ENCODE results near the gene ERBIN. TPM values are rescaled to one million over a fixed set of nuclear protein-coding genes. Genes with fewer than 3 reads are reported as not detected.

The ERBIN gene
- total RNA-seq, 1 donor from 2014 or later, result 88.5 TPM

DNA sequence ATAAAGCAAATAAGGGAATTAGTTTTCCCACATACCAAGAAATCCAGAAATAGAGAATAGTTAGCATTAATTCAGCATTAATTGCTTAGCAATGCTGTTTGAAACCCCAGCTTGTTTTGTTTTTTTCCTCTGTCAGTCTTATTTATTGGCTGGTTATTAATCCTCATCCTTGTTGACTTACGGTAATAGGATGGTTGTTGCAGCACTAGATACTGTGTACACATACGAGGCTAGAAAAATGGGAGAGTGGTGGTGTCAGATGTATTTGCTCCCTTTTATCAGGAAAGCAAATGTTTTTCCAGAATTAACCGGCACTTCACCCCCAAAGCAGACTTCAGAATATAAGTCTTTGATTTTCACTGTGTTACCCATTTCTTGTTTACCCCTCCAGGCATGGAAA is 60.4 kb downstream of the ERBIN start:
- Mint-ChIP-seq H3K36me3 (ENCODE audit: low read depth) (peaks cover 37% of the 10 kb centered on the region), H3K27ac (no peak overlapping the region), H3K4me3 (no peak overlapping the region), H3K9me3 (no peaks in the 10 kb centered on the region), H3K27me3 (no peaks in the 10 kb centered on the region), H3K4me1 (peaks cover 38% of the 10 kb centered on the region)
- DNase-seq (no peak), ATAC-seq (ENCODE audit: low read depth) (no peak)
- CTCF ChIA-PET, result no interaction called here
- TF ChIP-seq, protein P1, sequence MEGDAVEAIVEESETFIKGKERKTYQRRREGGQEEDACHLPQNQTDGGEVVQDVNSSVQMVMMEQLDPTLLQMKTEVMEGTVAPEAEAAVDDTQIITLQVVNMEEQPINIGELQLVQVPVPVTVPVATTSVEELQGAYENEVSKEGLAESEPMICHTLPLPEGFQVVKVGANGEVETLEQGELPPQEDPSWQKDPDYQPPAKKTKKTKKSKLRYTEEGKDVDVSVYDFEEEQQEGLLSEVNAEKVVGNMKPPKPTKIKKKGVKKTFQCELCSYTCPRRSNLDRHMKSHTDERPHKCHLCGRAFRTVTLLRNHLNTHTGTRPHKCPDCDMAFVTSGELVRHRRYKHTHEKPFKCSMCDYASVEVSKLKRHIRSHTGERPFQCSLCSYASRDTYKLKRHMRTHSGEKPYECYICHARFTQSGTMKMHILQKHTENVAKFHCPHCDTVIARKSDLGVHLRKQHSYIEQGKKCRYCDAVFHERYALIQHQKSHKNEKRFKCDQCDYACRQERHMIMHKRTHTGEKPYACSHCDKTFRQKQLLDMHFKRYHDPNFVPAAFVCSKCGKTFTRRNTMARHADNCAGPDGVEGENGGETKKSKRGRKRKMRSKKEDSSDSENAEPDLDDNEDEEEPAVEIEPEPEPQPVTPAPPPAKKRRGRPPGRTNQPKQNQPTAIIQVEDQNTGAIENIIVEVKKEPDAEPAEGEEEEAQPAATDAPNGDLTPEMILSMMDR (IDR thresholded peaks at IDR 0.05), result no peak
- intact Hi-C loops (cut with micrococcal nuclease), result no loop called here
- POLR2A ChIA-PET, result no interaction called here

DNA sequence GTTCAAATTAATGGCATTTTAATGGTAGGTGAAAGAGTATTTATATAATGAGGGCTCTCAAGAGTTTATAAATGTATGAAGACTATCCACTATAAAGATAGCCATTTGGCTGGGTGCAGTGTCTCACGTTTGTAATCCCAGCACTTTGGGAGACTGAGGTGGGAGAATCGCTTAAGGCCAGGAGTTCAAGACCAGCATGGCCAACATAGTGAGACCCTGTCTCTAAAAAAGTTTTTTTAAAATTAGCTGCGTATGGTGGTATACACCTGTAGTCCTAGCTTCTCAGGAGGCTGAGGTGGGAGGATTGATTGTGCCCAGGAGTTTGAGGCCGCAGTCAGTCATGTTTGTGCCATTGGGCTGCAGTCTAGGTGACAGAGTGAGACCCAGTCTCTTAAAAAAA is 61.6 kb downstream of the ERBIN start:
- ChIA-PET CTCF (no interaction called here), POLR2A (no interaction called here)
- peaks cover 30% of the 10 kb centered on the region for H3K4me1 Mint-ChIP-seq
- TF ChIP-seq, protein P1 (IDR thresholded peaks at IDR 0.05), result no peak
- DNase-seq, result no peak
- ATAC-seq (ENCODE audit: low read depth), result no peak
- H3K9me3 Mint-ChIP-seq, result no peaks in the 10 kb centered on the region
- no peaks in the 10 kb centered on the region for H3K27me3 Mint-ChIP-seq
- H3K36me3 Mint-ChIP-seq (ENCODE audit: low read depth), result peaks cover 41% of the 10 kb centered on the region
- intact Hi-C loops (cut with micrococcal nuclease), result loop anchor here (2.0 kb wide), 1 partner anchor 15 kb away; no protein-coding TSS in a partner anchor
- H3K4me3 Mint-ChIP-seq, result no peak overlapping the region
- H3K27ac Mint-ChIP-seq, result no peak overlapping the region

DNA sequence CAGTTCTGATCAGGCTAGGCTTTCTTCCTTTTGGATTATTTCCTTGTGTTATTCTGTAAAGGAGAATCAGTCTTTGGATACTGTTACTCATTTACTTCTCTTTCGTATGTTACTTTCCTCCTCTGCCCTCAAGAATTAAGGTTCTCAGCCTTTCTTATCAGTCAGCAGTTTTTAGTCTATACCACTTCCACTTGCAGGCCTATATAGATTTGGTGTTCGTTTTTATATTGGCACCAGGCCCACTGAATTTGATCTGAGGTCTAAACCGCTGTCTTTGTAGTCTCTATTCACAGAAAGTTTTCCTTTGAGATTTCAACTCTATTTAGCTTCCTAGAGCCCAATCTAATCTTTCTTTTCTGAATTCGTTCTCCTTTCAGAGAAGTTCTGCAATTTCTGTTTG is 62.8 kb downstream of the ERBIN start:
- no peaks in the 10 kb centered on the region for H3K9me3 Mint-ChIP-seq
- H3K4me1 Mint-ChIP-seq, result peaks cover 26% of the 10 kb centered on the region
- DNase-seq, result no peak
- H3K27me3 Mint-ChIP-seq, result no peaks in the 10 kb centered on the region
- no peak for ATAC-seq (ENCODE audit: low read depth)
- no peak overlapping the region for H3K4me3 Mint-ChIP-seq
- TF ChIP-seq, protein P1 (IDR thresholded peaks at IDR 0.05), result no peak
- no peak overlapping the region for H3K27ac Mint-ChIP-seq
- H3K36me3 Mint-ChIP-seq (ENCODE audit: low read depth), result peaks cover 38% of the 10 kb centered on the region
- ChIA-PET CTCF (no interaction called here), POLR2A (interaction anchor here (0.6 kb wide), 1 partner anchor 179 kb away, joined by 3 read pairs; no protein-coding TSS in a partner anchor)
- intact Hi-C loops (cut with micrococcal nuclease), result loop anchor here (2.0 kb wide), 1 partner anchor 14 kb away; no protein-coding TSS in a partner anchor

DNA sequence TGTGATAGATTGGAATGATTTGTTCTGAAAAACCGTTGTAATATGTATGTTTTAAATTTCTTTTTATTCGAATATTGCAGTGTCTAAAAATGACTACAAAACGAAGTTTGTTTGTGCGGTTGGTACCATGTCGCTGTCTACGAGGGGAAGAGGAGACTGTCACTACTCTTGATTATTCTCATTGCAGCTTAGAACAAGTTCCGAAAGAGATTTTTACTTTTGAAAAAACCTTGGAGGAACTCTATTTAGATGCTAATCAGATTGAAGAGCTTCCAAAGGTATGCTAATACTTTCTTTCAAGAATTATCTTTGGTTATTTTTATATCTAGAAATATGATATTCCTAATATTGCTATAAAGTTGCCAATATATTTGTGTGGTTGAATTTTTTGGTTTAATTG is 66.3 kb downstream of the ERBIN start:
- no peaks in the 10 kb centered on the region for H3K27me3 Mint-ChIP-seq
- H3K27ac Mint-ChIP-seq, result no peak overlapping the region
- H3K4me1 Mint-ChIP-seq, result peaks cover 19% of the 10 kb centered on the region
- intact Hi-C loops (cut with micrococcal nuclease), result no loop called here
- H3K9me3 Mint-ChIP-seq, result no peaks in the 10 kb centered on the region
- ATAC-seq (ENCODE audit: low read depth), result no peak
- POLR2A ChIA-PET, result no interaction called here
- TF ChIP-seq, protein P1 (IDR thresholded peaks at IDR 0.05), result no peak
- peaks cover 54% of the 10 kb centered on the region for H3K36me3 Mint-ChIP-seq (ENCODE audit: low read depth)
- no peak for DNase-seq
- CTCF ChIA-PET, result no interaction called here
- no peak overlapping the region for H3K4me3 Mint-ChIP-seq

DNA sequence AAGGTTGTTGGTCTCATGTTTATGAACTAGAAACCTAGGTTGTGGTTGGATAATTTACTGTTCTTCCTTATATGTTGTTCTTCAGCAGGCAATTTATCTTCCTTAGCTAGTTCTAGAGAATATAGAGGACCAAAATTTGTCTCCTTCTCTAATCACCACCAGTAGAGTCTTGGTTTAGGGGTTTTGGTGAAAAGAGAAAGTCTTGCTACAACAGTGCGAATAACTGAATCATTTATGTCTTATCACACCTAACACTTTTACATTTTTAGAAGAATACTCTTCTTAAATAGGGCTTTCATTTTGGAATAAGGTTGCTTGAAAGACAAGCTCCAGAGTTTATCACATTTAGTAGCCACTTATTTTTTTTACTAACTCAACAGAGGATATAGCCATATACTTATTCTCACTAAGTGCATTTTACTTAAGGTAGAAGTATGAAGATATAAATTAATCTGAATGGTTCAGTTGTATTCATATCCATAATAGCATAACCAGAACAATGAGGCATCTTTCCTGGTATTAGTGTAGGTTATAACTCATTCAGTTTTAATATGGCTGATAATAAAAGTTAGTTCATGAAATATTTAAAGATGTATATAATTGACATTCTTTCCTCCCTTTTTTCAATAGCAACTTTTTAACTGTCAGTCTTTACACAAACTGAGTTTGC is 67.9 kb downstream of the ERBIN start:
- TF ChIP-seq, protein P1 (IDR thresholded peaks at IDR 0.05), result no peak
- H3K4me3 Mint-ChIP-seq, result no peak overlapping the region
- no peaks in the 10 kb centered on the region for H3K27me3 Mint-ChIP-seq
- no peaks in the 10 kb centered on the region for H3K9me3 Mint-ChIP-seq
- ATAC-seq (ENCODE audit: low read depth) (no peak), DNase-seq (no peak)
- POLR2A ChIA-PET, result interaction anchor here (0.5 to 0.6 kb wide), 2 partner anchors 13 to 69 kb away, joined by 3 read pairs; no protein-coding TSS in a partner anchor
- intact Hi-C loops (cut with micrococcal nuclease), result no loop called here
- CTCF ChIA-PET, result no interaction called here
- H3K27ac Mint-ChIP-seq, result no peak overlapping the region
- H3K36me3 Mint-ChIP-seq (ENCODE audit: low read depth), result peaks cover 54% of the 10 kb centered on the region
- peaks cover 17% of the 10 kb centered on the region for H3K4me1 Mint-ChIP-seq

Data from activated B cell treated with CpG ODN at 0.5 μM for 24 hours (primary cell).